Thyroid gland (tissue), 4 donors: ENCODE measurements around the gene SUMF1. TPM values are rescaled to one million over a fixed set of nuclear protein-coding genes. Genes with fewer than 3 reads are reported as not detected.

Source experiments
- DNase-seq, 2 donors: peaks; one replicate each; pipeline ENCODE4 v3.0.0-alpha.2; 2019
- H3K27ac ChIP-seq, 3 donors: fragments of 200-600 bp; sonication (generic); 1 replicate in 2 of 3; 2 replicates in 1 of 3; pipeline ENCODE4 v1.5.1; 2016 to 2019; ENCODE audit warnings: mild to moderate bottlenecking in 1 of 3, moderate library complexity in 1 of 3
- H3K27me3 ChIP-seq: fragments of 200-600 bp; sonication (generic); one replicate; pipeline ENCODE4 v1.5.1; 2019
- H3K36me3 ChIP-seq, 2 donors: fragments of 200-600 bp; sonication (generic); one replicate each; pipeline ENCODE4 v1.5.1; 2016 to 2019
- H3K4me1 ChIP-seq, 2 donors: fragments of 200-600 bp; sonication (generic); one replicate each; pipeline ENCODE4 v1.5.1; 2017 to 2019
- H3K4me3 ChIP-seq, 3 donors: fragments of 200-600 bp; sonication (generic); replicated peaks in 1 of 3; 1 replicate in 2 of 3; 2 replicates in 1 of 3; pipeline ENCODE4 v1.5.1; 2016; ENCODE audit warnings: mild to moderate bottlenecking in 1 of 3
- H3K9me3 ChIP-seq: fragments of 200-600 bp; sonication (generic); one replicate; pipeline ENCODE4 v1.5.1; 2017
- CTCF ChIP-seq, 6 experiments: fragments of 200-600 bp in 3 of 6; fragments of 450-650 bp in 3 of 6; sonication (generic) in 3 of 6; IDR thresholded peaks; one replicate each; pipeline ENCODE4 v1.5.1; 2016 to 2019; ENCODE audit warnings: antibody characterized with exemption in 6 of 6, mild to moderate bottlenecking in 2 of 6, inconsistent platforms in 1 of 6, moderate library complexity in 1 of 6
- POLR2A ChIP-seq, 2 donors: fragments of 450-650 bp; IDR thresholded peaks; one replicate each; pipeline ENCODE4 v1.6.1; 2017; ENCODE audit warnings: antibody characterized with exemption in 2 of 2, mild to moderate bottlenecking in 2 of 2, moderate library complexity in 1 of 2
- WGBS, 2 donors: methylation state at CpG; one replicate each; pipeline ENCODE4 v1.1.5; 2017; 5-methylcytosine and 5-hydroxymethylcytosine counted together
- intact Hi-C: fragments of 100-400 bp; cut with DNase I; formaldehyde crosslinking; loops from one replicate; pipeline ENCODE4 v1.15.1; 2023
- total RNA-seq, 4 donors: library from RNA; depleted of rRNA; stranded (reverse); fragments of >200 nt; gene quantifications; one replicate each; pipeline ENCODE4 v1.2.3, GENCODE V29; 2016

The SUMF1 gene
- total RNA-seq, 4 donors from 2014 or later, result 58.8 to 98.3 (median 74.5) TPM

DNA sequence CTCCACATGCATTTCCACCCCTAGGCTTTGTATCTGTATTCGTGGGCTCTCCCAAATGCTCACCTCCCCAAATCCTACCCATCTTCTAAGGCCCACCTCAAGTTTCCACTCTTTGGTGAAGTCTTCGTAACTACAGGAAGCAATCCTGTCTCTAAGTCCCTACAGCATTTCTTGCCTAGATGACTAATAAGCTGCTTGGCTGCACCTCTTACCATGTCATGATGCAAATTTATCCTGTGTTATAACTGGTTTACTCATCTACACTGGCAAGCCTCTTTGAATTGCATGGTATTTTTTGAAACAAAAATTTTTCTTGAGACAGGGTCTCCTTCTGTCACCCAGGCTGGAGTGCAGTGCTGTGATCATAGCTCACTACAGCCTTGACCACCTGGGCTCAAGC is 90.6 kb downstream of the SUMF1 start:
- intact Hi-C loops, result no loop called here
- DNase-seq, result no peak

DNA sequence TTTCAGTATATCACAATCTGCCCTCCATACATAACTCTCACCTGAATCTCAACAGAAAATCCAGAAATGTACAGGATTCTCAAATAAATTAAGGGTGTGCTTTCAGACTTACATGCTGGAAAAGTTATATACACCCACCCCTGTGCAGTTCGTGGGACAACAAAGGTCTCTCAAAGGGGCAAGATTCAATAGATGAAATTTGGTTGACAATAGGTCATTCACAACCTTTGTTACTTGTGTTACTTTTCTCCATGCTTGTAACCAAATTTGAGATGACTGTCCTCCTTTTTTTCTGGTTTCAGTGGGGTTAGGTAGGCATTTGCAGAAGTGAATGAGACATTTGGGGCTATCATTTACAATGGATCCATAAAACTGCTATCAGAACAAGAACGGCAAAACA is 91.2 kb downstream of the SUMF1 start:
- TF ChIP-seq POLR2A (IDR thresholded peaks at IDR 0.05) (no peak), CTCF (IDR thresholded peaks at IDR 0.05) (no peak)
- H3K4me3 ChIP-seq, result no peak overlapping the region
- no peaks in the 10 kb centered on the region for H3K9me3 ChIP-seq
- H3K36me3 ChIP-seq, result peaks cover 0 to 3% of the 10 kb centered on the region in 2 donors
- no peak for DNase-seq
- no peaks in the 10 kb centered on the region for H3K4me1 ChIP-seq
- 90 to 91% methylated on average over 2 of the region's 2 CpGs for WGBS, 2 donors
- H3K27me3 ChIP-seq, result no peaks in the 10 kb centered on the region
- intact Hi-C loops, result no loop called here
- H3K27ac ChIP-seq, result no peak overlapping the region

More for the DNA sequence above, 90.6 kb downstream of the SUMF1 start:
- no peak for TF ChIP-seq POLR2A (IDR thresholded peaks at IDR 0.05)
- TF ChIP-seq CTCF (IDR thresholded peaks at IDR 0.05), result no peak
- Histone ChIP-seq H3K4me1 (no peaks in the 10 kb centered on the region), H3K36me3 (peaks cover 0 to 3% of the 10 kb centered on the region in 2 donors), H3K27ac (no peak overlapping the region), H3K4me3 (no peak overlapping the region), H3K9me3 (no peaks in the 10 kb centered on the region), H3K27me3 (no peaks in the 10 kb centered on the region)
- WGBS, 2 donors, result 93 to 96% methylated on average over 2 of the region's 2 CpGs

DNA sequence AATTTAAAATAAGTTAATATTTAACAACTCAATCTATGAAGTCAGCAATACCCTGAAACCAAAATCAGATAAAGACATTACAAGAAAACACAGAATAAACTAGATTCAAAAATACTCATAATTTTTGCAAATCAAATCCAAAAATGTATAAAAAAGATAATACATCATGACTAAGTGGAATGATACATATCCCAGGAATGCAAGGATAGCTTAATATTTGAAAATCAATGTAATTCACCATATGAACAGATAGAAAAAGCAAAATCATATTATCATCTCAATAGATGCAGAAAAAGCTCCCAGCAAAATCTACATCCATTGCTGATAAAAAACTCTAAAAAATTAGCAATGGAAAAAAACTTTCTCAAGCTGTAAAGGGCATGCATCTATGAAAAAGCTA is 93.4 kb downstream of the SUMF1 start:
- TF ChIP-seq CTCF (IDR thresholded peaks at IDR 0.05), result no peak
- TF ChIP-seq POLR2A (IDR thresholded peaks at IDR 0.05), result no peak
- Histone ChIP-seq H3K4me3 (no peak overlapping the region), H3K27ac (no peak overlapping the region), H3K4me1 (peaks cover 0 to 5% of the 10 kb centered on the region in 2 donors), H3K9me3 (no peaks in the 10 kb centered on the region), H3K27me3 (no peaks in the 10 kb centered on the region), H3K36me3 (peaks cover 0 to 3% of the 10 kb centered on the region in 2 donors)
- intact Hi-C loops, result no loop called here
- no peak for DNase-seq

- Histone ChIP-seq H3K27ac (no peak overlapping the region), H3K27me3 (no peaks in the 10 kb centered on the region), H3K9me3 (no peaks in the 10 kb centered on the region), H3K4me3 (no peak overlapping the region), H3K4me1 (peaks cover 0 to 14% of the 10 kb centered on the region in 2 donors), H3K36me3 (no peaks in the 10 kb centered on the region)
- no peak for DNase-seq
- intact Hi-C loops, result no loop called here
- TF ChIP-seq CTCF (IDR thresholded peaks at IDR 0.05) (no peak), POLR2A (IDR thresholded peaks at IDR 0.05) (no peak)
- WGBS, 2 donors, result 100% methylated on average over 2 of the region's 2 CpGs
Observed at GRCh38 chr3:4362523-4362922, 104.5 kb downstream of the SUMF1 start.

- Histone ChIP-seq H3K27ac (no peak overlapping the region), H3K4me1 (peaks cover 11 to 25% of the 10 kb centered on the region in 2 donors), H3K4me3 (no peak overlapping the region), H3K9me3 (no peaks in the 10 kb centered on the region), H3K36me3 (no peaks in the 10 kb centered on the region), H3K27me3 (no peaks in the 10 kb centered on the region)
- TF ChIP-seq POLR2A (IDR thresholded peaks at IDR 0.05), result no peak
- no peak for TF ChIP-seq CTCF (IDR thresholded peaks at IDR 0.05)
- DNase-seq, result no peak
- intact Hi-C loops, result no loop called here
- 91 to 93% methylated on average over 6 of the region's 6 CpGs for WGBS, 2 donors
Observed at GRCh38 chr3:4360817-4361216, 106.3 kb downstream of the SUMF1 start.
